Measurements from ENCODE around the gene SCARB1. TPM values are rescaled to one million over a fixed set of nuclear protein-coding genes. Genes with fewer than 3 reads are reported as not detected.

Gene SCARB1
- total RNA-seq, 4 donors from 2014 or later, result 33.7 to 252 (median 43.6) TPM

DNA sequence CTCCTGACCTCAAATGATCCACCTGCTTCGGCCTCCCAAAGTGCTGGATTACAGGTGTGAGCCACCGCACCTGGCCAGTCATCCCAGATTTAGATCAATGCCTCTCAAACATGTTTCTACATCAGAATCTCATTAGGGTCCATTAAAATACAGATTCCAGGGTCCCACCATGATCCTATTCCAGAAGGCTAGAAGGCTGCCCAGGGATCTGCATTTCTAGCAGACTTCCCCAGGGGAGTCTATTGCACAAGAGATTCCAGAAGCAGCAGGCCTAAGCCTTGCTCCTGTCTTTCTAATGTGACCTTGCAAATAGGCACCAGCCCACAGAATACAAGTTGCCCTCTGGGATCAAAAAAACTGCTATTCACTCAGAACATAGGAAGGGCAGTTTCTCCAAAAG is 81.5 kb downstream of the SCARB1 start:
- intact Hi-C loops (cut with DNase I; ENCODE audit: low total_unique reads), result no loop called here
- WGBS, 2 donors (ENCODE audit: low coverage in 1 of 2), result 93 to 100% methylated on average over 1 to 2 of the region's 2 CpGs
- Histone ChIP-seq H3K27ac (no peak overlapping the region), H3K9me3 (no peaks in the 10 kb centered on the region), H3K4me3 (no peak overlapping the region), H3K27me3 (no peaks in the 10 kb centered on the region), H3K4me1 (no peaks in the 10 kb centered on the region), H3K36me3 (no peaks in the 10 kb centered on the region)
- TF ChIP-seq POLR2A (IDR thresholded peaks at IDR 0.05) (no peak), POLR2AphosphoS5 (IDR thresholded peaks at IDR 0.05) (no peak), EP300 (IDR thresholded peaks at IDR 0.05; ENCODE audit: low read depth) (no peak)
- TF ChIP-seq, protein P1, sequence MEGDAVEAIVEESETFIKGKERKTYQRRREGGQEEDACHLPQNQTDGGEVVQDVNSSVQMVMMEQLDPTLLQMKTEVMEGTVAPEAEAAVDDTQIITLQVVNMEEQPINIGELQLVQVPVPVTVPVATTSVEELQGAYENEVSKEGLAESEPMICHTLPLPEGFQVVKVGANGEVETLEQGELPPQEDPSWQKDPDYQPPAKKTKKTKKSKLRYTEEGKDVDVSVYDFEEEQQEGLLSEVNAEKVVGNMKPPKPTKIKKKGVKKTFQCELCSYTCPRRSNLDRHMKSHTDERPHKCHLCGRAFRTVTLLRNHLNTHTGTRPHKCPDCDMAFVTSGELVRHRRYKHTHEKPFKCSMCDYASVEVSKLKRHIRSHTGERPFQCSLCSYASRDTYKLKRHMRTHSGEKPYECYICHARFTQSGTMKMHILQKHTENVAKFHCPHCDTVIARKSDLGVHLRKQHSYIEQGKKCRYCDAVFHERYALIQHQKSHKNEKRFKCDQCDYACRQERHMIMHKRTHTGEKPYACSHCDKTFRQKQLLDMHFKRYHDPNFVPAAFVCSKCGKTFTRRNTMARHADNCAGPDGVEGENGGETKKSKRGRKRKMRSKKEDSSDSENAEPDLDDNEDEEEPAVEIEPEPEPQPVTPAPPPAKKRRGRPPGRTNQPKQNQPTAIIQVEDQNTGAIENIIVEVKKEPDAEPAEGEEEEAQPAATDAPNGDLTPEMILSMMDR (IDR thresholded peaks at IDR 0.05), result no peak
- no peak for DNase-seq
- in situ Hi-C loops (cut with MboI; ENCODE audit: low pct_ligation_motif_present in 1 of 4, low pct_unique_long_range_greater_than_20kb in 1 of 4, low sequenced_read_pairs in 3 of 4), result no loop called here

DNA sequence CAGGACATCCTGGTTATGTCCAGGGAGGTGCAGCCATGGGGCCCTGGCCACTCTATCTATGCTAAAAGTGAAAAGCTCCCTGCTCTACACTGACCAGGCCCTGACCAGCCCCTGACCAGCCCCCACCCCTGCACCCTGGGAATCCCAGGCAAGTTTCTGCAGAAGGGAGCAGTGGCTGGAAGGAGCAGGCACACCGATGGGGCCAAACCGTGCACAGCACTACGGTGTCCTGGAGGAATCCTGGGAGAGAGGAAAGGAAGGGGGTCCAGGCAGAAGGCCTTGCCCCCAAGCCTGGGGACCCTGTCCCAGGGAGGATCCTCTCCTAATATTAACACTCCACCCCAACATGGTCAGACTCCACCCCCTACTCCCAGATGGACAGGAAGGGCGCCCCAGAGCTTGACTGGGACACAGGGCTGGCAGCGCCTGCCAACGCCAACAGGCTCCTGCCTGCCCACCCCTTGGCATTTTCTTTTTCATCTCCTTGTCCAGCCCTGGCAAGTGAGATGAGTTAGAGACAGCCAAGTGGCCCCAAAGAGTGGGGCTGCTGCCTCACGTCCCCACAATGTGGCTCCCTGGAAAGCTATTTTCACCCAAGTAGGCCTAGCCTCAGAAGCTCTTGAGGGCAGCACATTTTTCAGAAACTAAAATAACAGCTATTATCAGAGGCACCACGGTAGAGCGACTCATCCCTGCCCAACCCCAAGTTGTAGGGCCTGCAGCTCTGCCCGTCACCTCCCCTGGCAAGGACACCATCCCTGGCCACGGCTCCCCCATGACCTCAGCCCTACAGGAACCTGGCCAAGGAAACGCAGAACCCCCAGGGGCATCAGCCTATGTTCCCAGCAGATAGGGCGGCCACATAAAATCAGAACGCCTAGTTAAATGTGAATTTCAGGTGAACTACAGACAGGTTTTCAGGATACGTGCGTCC is 82.6 kb downstream of the SCARB1 start:
- Histone ChIP-seq H3K27me3 (no peaks in the 10 kb centered on the region), H3K4me1 (no peaks in the 10 kb centered on the region), H3K9me3 (no peaks in the 10 kb centered on the region), H3K27ac (no peak overlapping the region), H3K36me3 (no peaks in the 10 kb centered on the region), H3K4me3 (no peak overlapping the region)
- in situ Hi-C loops (cut with MboI; ENCODE audit: low pct_ligation_motif_present in 1 of 4, low pct_unique_long_range_greater_than_20kb in 1 of 4, low sequenced_read_pairs in 3 of 4), result no loop called here
- TF ChIP-seq POLR2A (IDR thresholded peaks at IDR 0.05) (no peak), EP300 (IDR thresholded peaks at IDR 0.05; ENCODE audit: low read depth) (no peak), POLR2AphosphoS5 (IDR thresholded peaks at IDR 0.05) (no peak)
- TF ChIP-seq, protein P1 (IDR thresholded peaks at IDR 0.05), result no peak
- intact Hi-C loops (cut with DNase I; ENCODE audit: low total_unique reads), result no loop called here
- 93 to 95% methylated on average over 4 to 15 of the region's 16 CpGs for WGBS, 2 donors (ENCODE audit: low coverage in 1 of 2)
- DNase-seq, result no peak

DNA sequence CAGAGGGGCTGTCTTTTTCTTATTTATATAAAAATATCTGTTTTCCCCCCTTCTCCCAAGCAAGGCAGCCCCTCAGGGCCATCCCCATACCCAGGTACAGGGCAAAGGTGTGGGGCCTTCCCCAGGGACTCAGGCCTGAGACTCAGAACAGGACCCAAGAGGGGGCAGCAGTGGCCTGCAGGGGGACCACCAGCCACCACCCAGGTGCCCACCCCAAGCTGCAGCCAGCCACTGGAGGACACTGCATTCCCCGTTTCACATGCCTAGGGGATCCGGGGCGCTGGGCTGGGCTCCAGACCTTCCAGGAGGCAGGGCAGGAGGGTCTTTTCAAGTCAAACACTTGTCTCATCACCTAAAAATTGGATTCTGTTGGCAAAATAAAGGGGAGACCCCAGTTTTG is 83.3 kb downstream of the SCARB1 start:
- Histone ChIP-seq H3K4me1 (peaks cover 0 to 2% (median under 1%) of the 10 kb centered on the region in 4 donors), H3K27me3 (no peaks in the 10 kb centered on the region), H3K27ac (no peak overlapping the region), H3K9me3 (no peaks in the 10 kb centered on the region), H3K4me3 (no peak overlapping the region), H3K36me3 (no peaks in the 10 kb centered on the region)
- TF ChIP-seq POLR2AphosphoS5 (IDR thresholded peaks at IDR 0.05) (no peak), POLR2A (IDR thresholded peaks at IDR 0.05) (no peak), EP300 (IDR thresholded peaks at IDR 0.05; ENCODE audit: low read depth) (no peak)
- TF ChIP-seq, protein P1 (IDR thresholded peaks at IDR 0.05), result no peak
- in situ Hi-C loops (cut with MboI; ENCODE audit: low pct_ligation_motif_present in 1 of 4, low pct_unique_long_range_greater_than_20kb in 1 of 4, low sequenced_read_pairs in 3 of 4), result no loop called here
- intact Hi-C loops (cut with DNase I; ENCODE audit: low total_unique reads), result no loop called here
- WGBS, 2 donors (ENCODE audit: low coverage in 1 of 2), result 100% methylated on average over 3 of the region's 3 CpGs; no CpG with 5 or more reads in 1 of the 2 donors
- DNase-seq, result no peak

DNA sequence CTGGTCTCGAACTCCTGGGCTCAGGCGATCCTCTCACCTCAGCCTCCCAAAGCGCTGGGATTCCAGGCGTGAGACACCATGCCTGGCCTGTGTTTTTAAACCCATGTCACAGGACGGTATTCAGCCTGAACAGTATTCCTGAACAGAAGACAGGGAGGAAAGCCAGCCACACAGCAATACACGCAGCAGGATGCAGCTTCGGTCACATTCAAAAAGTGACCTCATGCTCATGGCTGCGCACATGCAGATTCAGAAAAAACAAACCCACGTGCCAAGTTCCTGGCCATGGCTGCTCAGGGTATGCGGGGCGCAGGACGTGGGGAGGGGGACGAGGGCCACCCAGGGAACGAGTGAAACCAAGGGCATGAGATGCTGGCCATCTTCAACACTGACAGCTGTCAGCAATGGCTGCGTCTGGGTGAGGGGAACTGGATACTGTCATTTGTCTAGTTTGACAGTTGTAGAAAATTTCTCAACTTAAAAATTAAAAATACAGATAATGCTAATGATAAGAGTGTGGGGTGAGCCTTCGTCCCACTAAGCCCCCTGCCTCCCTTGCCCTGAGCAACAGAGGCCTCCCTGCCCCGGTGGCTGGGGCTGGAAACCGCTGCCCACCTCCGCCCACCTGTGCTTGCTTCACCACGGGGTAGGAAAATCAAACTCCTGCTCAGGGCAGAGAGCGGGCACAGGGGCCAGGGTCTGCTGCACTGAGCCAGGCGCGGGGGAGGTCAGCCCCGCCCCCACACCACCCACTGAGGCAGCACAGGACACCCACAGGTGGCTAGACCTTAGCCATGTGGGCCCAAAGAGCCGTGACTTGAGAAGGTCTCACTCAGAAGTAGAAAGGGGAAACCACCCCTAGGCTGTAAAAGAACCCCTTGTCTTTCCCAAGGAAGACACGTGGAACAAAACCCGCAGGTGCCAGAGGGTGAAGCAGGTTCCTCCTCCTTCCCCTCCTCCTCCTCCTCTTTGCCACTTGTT is 84.2 kb downstream of the SCARB1 start:
- TF ChIP-seq, protein P1 (IDR thresholded peaks at IDR 0.05), result no peak
- TF ChIP-seq POLR2A (IDR thresholded peaks at IDR 0.05), result no peak
- TF ChIP-seq EP300 (IDR thresholded peaks at IDR 0.05; ENCODE audit: low read depth), result no peak
- no peak for TF ChIP-seq POLR2AphosphoS5 (IDR thresholded peaks at IDR 0.05)
- no peak overlapping the region for H3K4me3 ChIP-seq
- no peak overlapping the region for H3K27ac ChIP-seq
- WGBS, 2 donors (ENCODE audit: low coverage in 1 of 2), result 72 to 85% methylated on average over 7 to 26 of the region's 27 CpGs
- H3K4me1 ChIP-seq, result peaks cover 0 to 6% (median 3%) of the 10 kb centered on the region in 4 donors
- in situ Hi-C loops (cut with MboI; ENCODE audit: low pct_ligation_motif_present in 1 of 4, low pct_unique_long_range_greater_than_20kb in 1 of 4, low sequenced_read_pairs in 3 of 4), result loop anchor here in 1 of 4 donors (10.0 kb wide), 1 partner anchor 735 kb away; no protein-coding TSS in a partner anchor
- no peaks in the 10 kb centered on the region for H3K9me3 ChIP-seq
- H3K27me3 ChIP-seq, result no peaks in the 10 kb centered on the region
- H3K36me3 ChIP-seq, result no peaks in the 10 kb centered on the region
- intact Hi-C loops (cut with DNase I; ENCODE audit: low total_unique reads), result no loop called here
- DNase-seq, result no peak
